Measurements from ENCODE around the gene SLC7A1.

The SLC7A1 gene

DNA sequence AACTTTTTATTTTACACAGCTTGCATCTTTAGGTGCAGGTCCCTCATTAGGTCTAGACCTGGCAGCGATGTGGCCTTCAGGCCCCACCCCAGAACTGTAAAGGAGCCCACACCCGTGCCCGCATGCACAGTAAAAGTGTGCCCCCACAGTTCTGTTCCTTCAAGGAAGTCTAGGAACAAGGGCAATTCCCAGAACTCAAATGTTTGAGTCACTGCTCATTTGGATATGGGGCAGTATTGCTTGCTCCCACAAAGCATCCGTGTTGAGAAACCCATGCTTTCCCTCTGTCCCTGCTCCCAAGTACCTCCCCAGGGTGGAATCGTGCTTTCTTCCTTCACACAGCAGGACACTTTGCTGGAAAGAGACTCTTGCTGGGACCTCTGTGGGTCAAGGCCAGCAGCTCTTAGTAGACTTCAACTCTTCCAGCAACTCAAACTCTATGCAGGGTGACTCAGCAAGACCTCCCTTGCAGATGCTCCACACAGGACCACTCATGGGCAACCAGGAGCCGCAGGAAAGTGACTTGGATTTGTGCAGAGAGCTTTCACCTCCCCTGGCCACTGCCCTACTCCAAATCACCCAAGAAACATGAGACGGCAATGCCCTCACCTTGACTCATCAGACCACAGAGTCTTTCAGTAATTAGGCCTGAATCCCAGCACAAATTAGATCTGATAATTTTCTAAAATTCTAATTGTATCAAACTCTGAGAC, 12.3 kb downstream of the SLC7A1 start:
- DNase-seq (ENCODE audit: low read depth) = no peak

DNA sequence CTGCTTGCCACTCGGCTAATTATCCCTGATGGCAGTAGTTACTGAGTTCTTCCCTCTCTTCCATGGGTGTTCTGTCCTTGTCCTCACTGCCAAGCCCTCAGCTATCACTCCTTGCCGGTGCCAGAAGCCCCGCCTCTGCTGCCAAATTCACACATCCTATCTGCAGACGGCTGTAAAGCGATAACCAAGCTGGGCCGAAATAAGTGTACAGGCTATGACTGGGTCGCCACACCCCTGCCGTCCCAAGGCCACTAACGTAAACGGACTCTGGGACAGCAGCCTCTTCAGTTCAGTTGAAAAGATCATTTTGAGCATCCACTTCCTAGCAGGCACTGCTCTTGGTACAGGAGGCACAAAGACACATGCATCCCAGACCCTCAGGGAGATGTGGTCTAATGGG, 13.3 kb downstream of the SLC7A1 start:
- DNase-seq (ENCODE audit: low read depth) = no peak

GRCh38 chr13:29581666-29582065, 13.8 kb downstream of the SLC7A1 start:
- no peak for DNase-seq (ENCODE audit: low read depth)

DNA sequence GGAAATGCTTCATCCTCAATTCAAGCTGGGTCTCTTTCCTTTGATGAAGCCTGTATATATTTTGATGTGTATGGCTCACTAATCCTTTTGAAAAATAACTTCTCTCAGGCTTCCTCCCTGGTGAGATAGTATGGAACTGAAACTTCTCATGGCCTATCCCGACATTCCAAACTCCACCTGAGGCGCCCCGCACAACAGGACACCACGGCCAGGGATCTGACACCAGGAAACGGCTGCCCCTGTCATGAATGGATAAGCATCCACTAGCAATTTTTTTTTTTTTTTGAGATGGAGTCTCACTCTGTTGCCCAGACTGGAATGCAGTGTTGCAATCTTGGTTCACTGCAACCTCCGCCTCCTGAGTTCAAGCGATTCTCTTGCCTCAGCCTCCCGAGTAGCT, 16.4 kb downstream of the SLC7A1 start:
- no peak for DNase-seq (ENCODE audit: low read depth)

- no peak for DNase-seq (ENCODE audit: low read depth)
Measured at GRCh38 chr13:29578300-29579085, 17.0 kb downstream of the SLC7A1 start.

- DNase-seq (ENCODE audit: low read depth) = no peak
Measured at GRCh38 chr13:29577136-29578051, 18.1 kb downstream of the SLC7A1 start.

DNA sequence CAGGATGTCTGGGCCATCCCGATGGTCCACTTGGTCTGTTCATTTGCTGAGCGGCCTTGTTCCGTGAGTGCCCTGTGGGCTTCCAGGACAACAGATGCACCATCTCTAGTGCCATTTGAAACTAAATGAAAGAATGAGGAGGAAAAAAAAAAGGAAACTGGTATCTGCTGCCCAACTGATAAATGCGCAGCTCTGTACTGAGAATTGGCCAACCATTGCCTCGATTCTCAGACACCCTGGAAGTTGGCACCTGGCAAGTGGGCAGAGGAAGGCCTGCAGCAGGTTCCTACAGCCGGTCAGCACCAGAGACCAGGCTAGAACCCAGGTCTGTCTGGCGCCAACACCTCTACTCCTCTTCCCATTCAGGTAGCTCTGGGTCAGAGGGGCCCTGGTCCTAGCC, 18.9 kb downstream of the SLC7A1 start:
- no peak for DNase-seq (ENCODE audit: low read depth)

DNA sequence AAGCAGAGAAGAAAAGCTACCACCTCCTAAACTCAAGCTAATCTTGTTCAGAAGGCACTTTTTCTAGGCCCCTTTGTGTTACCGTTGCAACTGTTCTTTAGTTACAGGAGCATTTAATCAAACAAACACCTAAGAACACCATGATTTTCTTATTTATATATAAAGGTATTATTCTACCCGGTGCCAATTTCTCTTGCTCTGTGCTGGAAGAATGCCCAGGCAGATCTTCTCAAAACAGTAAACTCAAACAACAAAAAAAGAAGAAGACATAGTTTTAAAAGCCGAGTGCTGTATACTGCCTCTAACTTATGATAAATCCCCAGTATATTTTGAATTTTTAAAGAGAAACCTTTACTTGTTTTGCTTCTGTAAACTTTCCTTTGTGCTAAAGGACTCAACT, 20.4 kb downstream of the SLC7A1 start:
- DNase-seq (ENCODE audit: low read depth) = no peak

GRCh38 chr13:29573190-29573589, 22.3 kb downstream of the SLC7A1 start:
- no peak for DNase-seq (ENCODE audit: low read depth)

DNA sequence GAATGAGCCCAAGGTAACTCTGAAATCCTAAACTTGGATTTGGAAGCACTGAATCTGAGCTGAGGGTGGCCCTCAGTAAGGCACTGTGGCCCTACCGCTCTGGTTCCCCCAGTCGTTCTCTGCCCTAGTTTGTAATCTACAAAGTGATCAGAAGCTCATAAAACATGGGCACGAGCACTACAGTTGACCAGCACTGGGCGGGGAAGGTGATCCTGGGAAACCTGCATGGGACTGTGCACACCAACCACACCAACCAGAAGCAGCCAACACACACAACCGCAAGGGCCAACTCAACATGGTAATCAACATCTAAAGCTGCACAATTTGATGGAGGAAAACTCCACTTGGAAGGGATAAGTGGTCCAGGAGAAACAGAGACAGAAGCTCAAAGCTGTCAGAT, 22.9 kb downstream of the SLC7A1 start:
- no peak for DNase-seq (ENCODE audit: low read depth)

DNA sequence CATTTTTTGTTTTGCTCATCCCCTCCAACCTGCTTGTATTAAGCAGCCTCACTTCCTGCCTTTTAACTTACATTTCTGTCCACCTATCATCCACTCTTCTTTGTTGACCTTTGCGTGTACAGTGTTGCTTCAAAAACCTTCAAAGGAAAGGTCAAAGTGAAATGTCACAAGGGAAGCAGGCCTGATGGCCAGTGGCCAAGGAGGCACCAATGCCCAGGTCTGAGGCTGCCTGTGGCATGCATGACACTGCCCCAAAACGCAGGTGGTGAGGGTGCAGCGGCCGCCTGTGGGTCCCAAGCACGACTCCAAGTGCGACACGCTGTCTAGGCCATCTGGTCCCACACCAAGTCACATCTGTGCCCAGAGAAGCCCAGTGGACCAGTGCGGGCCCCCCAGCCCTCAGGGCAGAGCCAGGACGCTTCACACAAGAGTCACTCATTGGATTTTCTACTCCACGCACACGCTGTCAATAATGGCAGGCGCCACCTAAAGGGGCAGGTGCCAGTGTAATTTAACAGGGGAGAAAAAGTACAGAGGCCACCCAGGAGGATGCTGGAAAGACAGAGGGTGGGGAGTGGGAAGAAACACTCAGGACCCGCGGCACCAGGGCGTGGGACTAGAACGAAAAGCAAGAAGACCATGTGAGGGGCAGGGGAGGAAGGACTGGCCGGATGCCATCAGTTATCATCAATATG, 23.5 kb downstream of the SLC7A1 start:
- no peak for DNase-seq (ENCODE audit: low read depth)

GRCh38 chr13:29570051-29570654, 25.3 kb downstream of the SLC7A1 start:
- no peak for DNase-seq (ENCODE audit: low read depth)

- DNase-seq (ENCODE audit: low read depth) = no peak
Measured at GRCh38 chr13:29569253-29570050, 26.0 kb downstream of the SLC7A1 start.

DNA sequence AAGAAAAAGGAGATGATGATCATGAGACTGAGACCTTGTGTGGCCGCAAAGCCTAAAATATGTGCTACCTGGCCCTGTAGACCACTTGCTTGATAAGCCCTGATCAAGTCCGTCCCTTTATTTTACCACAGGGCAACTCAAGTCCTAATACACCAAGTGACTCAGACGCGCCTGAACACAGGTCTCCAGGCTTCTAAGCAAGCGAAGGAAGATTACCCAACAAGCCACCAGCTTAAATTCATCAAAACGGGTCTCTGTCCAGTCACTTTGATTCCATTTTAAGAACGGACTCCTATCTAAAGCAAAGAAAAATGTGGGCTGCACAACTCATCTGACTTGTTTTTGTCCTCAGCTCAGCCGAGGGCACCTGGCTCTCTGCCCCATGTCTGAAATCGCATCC, 26.8 kb downstream of the SLC7A1 start:
- DNase-seq (ENCODE audit: low read depth) = no peak

- no peak for DNase-seq (ENCODE audit: low read depth)
Measured at GRCh38 chr13:29567411-29567810, 28.1 kb downstream of the SLC7A1 start.

- no peak for DNase-seq (ENCODE audit: low read depth)
Measured at GRCh38 chr13:29566206-29566605, 29.3 kb downstream of the SLC7A1 start.

- DNase-seq (ENCODE audit: low read depth) = no peak
Measured at GRCh38 chr13:29564818-29565217, 30.7 kb downstream of the SLC7A1 start.

- no peak for DNase-seq (ENCODE audit: low read depth)
Measured at GRCh38 chr13:29564373-29564772, 31.1 kb downstream of the SLC7A1 start.

DNA sequence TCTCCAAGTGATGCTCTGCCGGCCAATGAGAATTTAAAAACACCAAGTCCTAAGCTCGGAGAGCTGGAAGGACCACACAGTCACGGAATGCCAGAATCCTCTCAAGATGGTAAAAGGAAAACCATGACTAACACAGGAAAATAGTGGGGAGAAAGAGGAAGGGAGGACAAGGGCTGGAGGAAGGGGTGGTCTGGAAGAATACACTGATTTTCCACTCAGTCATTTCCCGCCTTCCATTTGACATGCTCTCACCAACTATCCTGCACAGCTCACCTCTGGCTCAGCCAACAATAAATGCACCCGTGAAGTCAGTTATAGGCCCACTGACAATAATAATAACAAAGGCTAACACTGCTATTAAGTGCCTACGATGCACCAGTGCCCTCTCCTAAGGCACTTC, 31.5 kb downstream of the SLC7A1 start:
- DNase-seq (ENCODE audit: low read depth) = no peak

DNA sequence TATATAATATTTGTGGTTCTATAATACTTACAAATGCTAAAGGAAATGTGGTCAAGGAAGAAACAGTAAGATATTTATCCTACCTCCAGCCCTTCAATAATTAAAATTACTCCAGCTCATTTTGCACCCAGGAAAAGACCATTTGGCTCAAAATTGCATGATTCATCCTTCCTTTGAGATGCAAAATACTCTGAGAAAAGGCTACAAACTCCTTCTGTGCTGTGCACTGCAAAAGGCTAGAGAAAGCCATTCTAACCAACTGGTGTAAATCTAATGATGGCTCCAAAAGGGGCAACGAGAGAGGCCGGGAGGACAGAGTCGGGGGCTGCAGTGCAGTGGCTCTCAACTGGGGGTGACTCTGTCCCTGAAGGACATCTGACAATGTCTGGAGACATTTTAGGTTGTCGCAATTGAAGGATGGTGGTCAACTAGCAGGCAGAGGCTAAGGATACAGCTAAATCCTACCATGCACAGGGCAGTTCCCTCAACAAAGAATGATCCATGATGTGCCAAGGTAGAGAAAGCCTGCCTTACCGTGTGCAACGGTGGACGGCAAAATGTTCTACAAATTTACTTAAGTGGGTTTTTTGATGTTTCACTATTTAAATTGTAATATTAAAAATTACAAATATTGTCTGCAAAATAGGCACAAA, 32.6 kb downstream of the SLC7A1 start:
- DNase-seq (ENCODE audit: low read depth) = no peak
